IPS-15b (cell line): ENCODE measurements around the gene ATXN1.

Experiments used
- H3K27me3 ChIP-seq: one replicate; pipeline ENCODE4 v1.6.1; 2013; ENCODE audit warnings: low read length; ENCODE audit not compliant: control insufficient read depth, insufficient read depth
- H3K36me3 ChIP-seq: one replicate; pipeline ENCODE4 v1.6.1; 2013; ENCODE audit warnings: low read length; ENCODE audit not compliant: control insufficient read depth, insufficient read depth
- H3K4me1 ChIP-seq: one replicate; pipeline ENCODE4 v1.6.1; 2013; ENCODE audit warnings: mild to moderate bottlenecking, low read length; ENCODE audit not compliant: control insufficient read depth, insufficient read depth
- H3K4me3 ChIP-seq: one replicate; pipeline ENCODE4 v1.5.1; 2013; ENCODE audit warnings: low read depth, low read length
- H3K9ac ChIP-seq: one replicate; pipeline ENCODE4 v1.6.1; 2013; ENCODE audit warnings: low read depth, mild to moderate bottlenecking, low read length
- H3K9me3 ChIP-seq: one replicate; pipeline ENCODE4 v1.6.1; 2013; ENCODE audit warnings: mild to moderate bottlenecking, low read length; ENCODE audit not compliant: control insufficient read depth, insufficient read depth

The ATXN1 gene

GRCh38 chr6:16697437-16698161, 63.7 kb downstream of the ATXN1 start:
- no peaks in the 10 kb centered on the region for H3K36me3 ChIP-seq
- no peak overlapping the region for H3K4me3 ChIP-seq
- no peak overlapping the region for H3K9ac ChIP-seq
- no peaks in the 10 kb centered on the region for H3K9me3 ChIP-seq
- peaks cover 6% of the 10 kb centered on the region for H3K4me1 ChIP-seq
- no peaks in the 10 kb centered on the region for H3K27me3 ChIP-seq

GRCh38 chr6:16696496-16696895, 64.8 kb downstream of the ATXN1 start:
- no peak overlapping the region for H3K4me3 ChIP-seq
- H3K4me1 ChIP-seq, result peaks cover 6% of the 10 kb centered on the region
- no peaks in the 10 kb centered on the region for H3K27me3 ChIP-seq
- H3K36me3 ChIP-seq, result no peaks in the 10 kb centered on the region
- H3K9ac ChIP-seq, result no peak overlapping the region
- no peaks in the 10 kb centered on the region for H3K9me3 ChIP-seq

GRCh38 chr6:16694781-16695578, 66.3 kb downstream of the ATXN1 start:
- Histone ChIP-seq H3K9ac (no peak overlapping the region), H3K36me3 (no peaks in the 10 kb centered on the region), H3K27me3 (no peaks in the 10 kb centered on the region), H3K4me3 (no peak overlapping the region), H3K4me1 (peaks cover 6% of the 10 kb centered on the region), H3K9me3 (no peaks in the 10 kb centered on the region)

GRCh38 chr6:16691324-16691723, 69.9 kb downstream of the ATXN1 start:
- no peak overlapping the region for H3K9ac ChIP-seq
- no peak overlapping the region for H3K4me3 ChIP-seq
- no peaks in the 10 kb centered on the region for H3K4me1 ChIP-seq

GRCh38 chr6:16690608-16691142, 70.6 kb downstream of the ATXN1 start:
- Histone ChIP-seq H3K4me3 (no peak overlapping the region), H3K9ac (no peak overlapping the region), H3K27me3 (no peaks in the 10 kb centered on the region), H3K4me1 (no peaks in the 10 kb centered on the region), H3K36me3 (no peaks in the 10 kb centered on the region), H3K9me3 (no peaks in the 10 kb centered on the region)

More at GRCh38 chr6:16691324-16691723, 69.9 kb downstream of the ATXN1 start:
- H3K27me3 ChIP-seq, result no peaks in the 10 kb centered on the region
- H3K9me3 ChIP-seq, result no peaks in the 10 kb centered on the region
- H3K36me3 ChIP-seq, result no peaks in the 10 kb centered on the region

GRCh38 chr6:16689788-16690607, 71.3 kb downstream of the ATXN1 start:
- Histone ChIP-seq H3K9ac (no peak overlapping the region), H3K4me1 (no peaks in the 10 kb centered on the region), H3K36me3 (no peaks in the 10 kb centered on the region), H3K9me3 (no peaks in the 10 kb centered on the region), H3K27me3 (no peaks in the 10 kb centered on the region), H3K4me3 (no peak overlapping the region)

GRCh38 chr6:16688984-16689636, 72.2 kb downstream of the ATXN1 start:
- Histone ChIP-seq H3K4me1 (no peaks in the 10 kb centered on the region), H3K36me3 (no peaks in the 10 kb centered on the region), H3K27me3 (no peaks in the 10 kb centered on the region), H3K9ac (no peak overlapping the region), H3K9me3 (no peaks in the 10 kb centered on the region), H3K4me3 (no peak overlapping the region)

- H3K4me1 ChIP-seq, result no peaks in the 10 kb centered on the region
- H3K4me3 ChIP-seq, result no peak overlapping the region
- no peak overlapping the region for H3K9ac ChIP-seq
- no peaks in the 10 kb centered on the region for H3K9me3 ChIP-seq
- H3K36me3 ChIP-seq, result no peaks in the 10 kb centered on the region
- H3K27me3 ChIP-seq, result no peaks in the 10 kb centered on the region
Measured at GRCh38 chr6:16688436-16688835, 72.8 kb downstream of the ATXN1 start.

GRCh38 chr6:16687045-16687444, 74.2 kb downstream of the ATXN1 start:
- no peak overlapping the region for H3K9ac ChIP-seq
- H3K4me3 ChIP-seq, result no peak overlapping the region
- no peaks in the 10 kb centered on the region for H3K36me3 ChIP-seq
- no peaks in the 10 kb centered on the region for H3K27me3 ChIP-seq
- no peaks in the 10 kb centered on the region for H3K4me1 ChIP-seq
- H3K9me3 ChIP-seq, result no peaks in the 10 kb centered on the region

GRCh38 chr6:16684896-16685554, 76.2 kb downstream of the ATXN1 start:
- H3K9me3 ChIP-seq, result no peaks in the 10 kb centered on the region
- H3K9ac ChIP-seq, result no peak overlapping the region
- H3K4me1 ChIP-seq, result no peaks in the 10 kb centered on the region
- no peaks in the 10 kb centered on the region for H3K36me3 ChIP-seq
- no peak overlapping the region for H3K4me3 ChIP-seq
- H3K27me3 ChIP-seq, result no peaks in the 10 kb centered on the region
